UCSD-AML1 (cell line): ENCODE results near the gene NIPBL.
"Not testable (repeated sequence)": the region's sequence is repeated elsewhere in the genome, so short reads cannot be mapped to it uniquely, and the experiment has no call there.

Experiments used
- DNase-seq: peaks from one replicate; lab custom pipeline; 2025; ENCODE audit not compliant: unreplicated experiment; lab: John Stamatoyannopoulos, UW

NIPBL gene

DNA sequence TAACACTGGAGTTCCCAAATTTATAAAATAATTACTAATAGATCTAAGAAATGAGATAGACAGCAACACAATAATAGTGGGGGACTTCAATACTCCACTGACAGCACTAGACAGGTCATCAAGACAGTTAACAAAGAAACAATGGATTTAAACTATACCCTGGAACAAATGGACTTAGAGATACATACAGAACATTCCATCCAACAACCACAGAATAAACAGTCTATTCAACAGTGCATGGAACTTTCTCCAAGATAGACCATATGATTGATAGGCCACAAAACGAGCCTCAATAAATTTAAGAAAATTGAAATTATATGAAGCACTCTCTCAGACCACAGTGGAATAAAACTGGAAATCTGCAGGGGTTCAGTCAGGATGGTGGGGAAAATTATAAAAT is 209.5 kb downstream of the NIPBL start:
- DNase-seq = not testable (repeated sequence)

DNA sequence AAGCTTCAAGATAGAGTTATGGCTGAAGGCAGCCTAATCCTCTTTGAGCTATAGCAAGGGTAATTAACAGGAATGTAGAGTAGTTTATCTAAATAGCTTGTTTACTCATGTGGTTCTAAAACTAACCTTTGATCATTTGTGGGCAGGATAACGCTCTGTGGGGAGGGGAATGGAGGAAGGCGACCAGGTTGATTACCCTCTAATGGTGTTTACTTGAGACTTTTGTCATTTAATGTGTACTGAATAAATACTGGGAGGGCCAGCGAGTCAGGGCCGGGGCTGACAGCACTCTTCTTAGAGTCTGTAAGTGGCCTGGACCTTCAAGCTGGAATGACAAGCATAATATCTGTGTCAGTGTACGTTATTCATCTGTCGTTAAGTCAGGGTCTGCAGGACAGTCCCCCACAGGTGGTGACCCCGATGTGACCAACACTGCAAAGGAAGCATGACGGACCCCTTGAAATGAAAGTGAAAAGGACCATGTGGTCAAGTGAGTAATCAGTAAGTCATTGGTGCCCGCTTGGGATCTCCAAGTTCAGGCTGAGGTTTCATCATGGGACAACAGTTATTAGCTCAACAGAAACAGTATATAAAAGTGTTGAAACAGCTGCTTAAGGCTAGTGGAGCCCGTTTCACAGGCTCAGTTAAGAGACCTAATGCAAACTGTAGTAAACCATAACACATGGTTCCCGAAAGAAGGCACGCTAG is 210.1 kb downstream of the NIPBL start:
- no peak for DNase-seq

DNA sequence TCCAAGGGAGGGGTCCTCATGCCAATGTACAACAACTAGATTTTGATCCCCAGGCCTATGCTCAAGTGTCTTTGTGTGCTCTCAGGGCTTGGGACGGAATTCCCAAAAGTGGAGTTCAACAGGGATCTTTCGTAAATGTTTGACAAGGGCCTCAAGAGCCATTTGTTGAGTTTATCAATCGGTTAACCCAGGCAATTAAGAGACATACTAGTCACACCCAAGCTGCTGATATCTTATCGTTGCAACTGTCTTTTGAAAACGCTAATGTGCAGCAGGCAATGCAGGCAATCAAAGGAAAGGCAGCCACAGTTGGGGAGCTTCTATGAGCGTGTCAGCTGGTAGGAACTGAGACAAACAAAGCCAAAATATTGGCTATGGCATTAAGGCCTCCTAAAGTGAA is 211.4 kb downstream of the NIPBL start:
- no peak for DNase-seq

DNA sequence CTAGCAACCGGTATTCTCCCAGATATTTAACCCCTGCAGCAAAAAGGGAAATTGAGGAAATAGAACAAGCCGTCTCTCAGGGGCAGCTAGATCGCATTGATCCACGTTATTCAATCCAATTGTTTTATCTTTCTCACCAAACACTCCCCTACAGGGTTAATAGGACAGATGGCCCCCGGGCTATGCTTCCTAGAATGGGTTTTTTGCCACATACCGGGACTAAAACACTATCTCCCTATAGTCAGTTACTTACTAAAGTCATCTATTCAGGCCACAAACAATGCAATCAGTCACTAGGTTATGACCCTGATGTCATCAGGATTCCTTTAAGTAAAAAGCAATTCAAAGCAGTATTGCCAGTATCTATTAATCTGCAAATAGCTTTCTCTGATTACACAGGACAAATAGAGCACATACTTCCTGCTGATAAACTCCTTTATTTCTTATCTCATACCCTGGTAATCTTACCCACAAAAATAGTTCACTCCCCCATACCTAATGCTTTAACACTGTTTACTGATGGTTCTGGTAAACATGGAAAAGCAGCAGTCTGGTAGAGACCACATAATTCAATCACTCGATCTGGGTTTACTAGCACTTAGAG is 213.7 kb downstream of the NIPBL start:
- no peak for DNase-seq

DNA sequence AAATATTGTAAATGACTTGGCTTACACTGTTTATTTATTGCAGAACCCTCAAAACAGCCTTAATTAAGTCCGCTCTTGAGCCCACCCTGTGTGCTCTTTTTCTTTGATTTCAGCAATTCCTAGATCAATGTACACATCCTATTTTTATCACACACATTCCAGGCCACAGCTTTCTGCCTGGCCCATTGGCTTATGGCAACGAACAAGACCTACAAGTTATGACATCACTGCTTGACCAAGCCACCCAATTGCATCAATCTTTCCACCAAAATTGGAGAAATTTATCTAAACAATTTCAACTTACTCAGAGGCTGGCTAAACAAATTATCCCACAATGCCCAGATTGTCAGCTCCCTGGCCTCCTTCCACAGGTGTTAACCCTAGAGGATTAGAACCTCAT is 214.2 kb downstream of the NIPBL start:
- no peak for DNase-seq

DNA sequence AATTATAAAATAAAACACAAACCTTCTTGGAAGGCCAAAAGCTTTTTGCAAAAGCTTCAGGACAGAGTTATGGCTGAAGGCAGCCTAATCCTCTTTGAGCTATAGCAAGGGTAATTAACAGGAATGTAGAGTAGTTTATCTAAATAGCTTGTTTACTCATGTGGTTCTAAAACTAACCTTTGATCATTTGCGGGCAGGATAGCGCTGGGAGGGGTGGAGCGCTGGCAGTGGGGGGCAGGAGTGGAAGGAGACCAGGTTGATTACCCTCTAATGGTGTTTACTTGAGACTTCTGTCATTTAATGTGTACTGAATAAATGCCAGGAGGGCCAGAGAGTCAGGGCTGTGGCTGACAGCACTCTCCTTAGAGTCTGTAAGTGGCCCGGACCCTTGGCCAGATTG is 217.2 kb downstream of the NIPBL start:
- DNase-seq = not testable (repeated sequence)

DNA sequence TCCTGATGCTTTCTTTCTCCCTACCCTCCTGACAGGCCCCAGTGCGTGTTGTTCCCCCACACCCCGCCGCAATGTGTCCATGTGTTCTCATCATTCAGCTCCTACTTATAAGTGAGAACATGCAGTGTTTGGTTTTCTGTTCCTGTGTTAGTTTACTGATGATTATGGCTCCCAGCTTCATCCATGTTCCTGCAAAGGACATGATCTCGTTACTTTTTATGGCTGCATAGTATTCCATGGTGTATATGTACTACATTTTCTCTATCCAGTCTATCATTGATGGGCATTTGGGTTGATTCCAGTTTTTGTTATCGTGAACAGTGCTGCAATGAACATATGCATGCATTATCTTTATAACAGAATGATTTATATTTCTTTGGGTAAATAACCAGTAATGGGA is 222.7 kb downstream of the NIPBL start:
- not testable (repeated sequence) for DNase-seq

DNA sequence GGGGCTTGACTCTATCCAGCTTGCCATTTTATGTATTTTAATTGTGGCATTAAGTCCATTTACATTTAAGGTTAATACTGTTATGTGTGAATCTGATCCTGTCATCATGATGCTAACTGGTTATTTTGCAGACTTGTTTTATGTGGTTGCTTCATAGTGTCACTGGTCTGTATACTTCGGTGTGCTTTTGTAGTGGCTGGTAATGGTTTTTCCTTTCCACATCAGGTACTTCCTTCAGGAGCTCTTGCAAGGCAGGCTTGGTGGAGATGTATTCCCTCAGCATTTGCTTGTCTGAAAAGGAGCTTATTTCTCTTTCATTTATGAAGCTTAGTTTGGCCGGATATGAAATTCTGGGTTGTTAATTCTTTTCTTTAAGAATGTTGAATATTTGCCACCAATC is 226.7 kb downstream of the NIPBL start:
- no peak for DNase-seq

DNA sequence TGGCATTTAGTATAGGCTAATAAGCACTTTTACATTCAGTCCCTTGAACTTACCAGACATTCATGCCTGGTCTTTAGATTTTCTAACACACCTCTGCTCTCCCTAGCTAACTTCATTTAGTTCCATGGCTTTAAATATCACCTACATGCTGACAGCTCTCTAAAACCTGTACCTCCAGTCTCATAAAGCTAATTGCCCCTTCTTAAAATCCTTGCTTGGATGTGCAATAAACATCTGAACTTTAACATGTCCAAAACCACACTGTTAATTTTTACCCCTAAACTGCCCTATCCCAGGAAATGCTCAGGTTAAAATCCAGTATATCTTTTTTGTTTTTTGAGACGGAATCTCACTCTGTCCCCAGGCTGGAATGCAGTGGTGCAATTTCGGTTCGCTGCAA is 232.8 kb downstream of the NIPBL start:
- DNase-seq = no peak

DNA sequence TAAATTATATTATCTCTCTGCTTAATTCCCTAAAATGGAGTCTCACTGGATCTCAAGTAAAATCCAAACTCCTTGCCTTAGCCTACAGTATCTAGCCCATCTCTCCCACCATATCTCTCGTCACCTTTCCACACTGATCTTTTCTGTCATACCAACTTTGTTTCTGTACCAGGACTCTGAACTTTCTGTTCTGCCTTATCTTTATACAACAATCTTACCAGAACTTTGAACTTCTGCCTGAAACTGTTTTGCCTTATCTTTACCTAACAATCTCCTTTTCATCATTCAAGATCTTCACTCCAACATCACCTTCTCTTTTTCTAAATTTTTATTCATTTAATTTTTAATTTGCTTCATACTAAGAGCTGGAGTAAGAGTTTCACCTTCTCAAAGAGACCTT is 233.6 kb downstream of the NIPBL start:
- no peak for DNase-seq

DNA sequence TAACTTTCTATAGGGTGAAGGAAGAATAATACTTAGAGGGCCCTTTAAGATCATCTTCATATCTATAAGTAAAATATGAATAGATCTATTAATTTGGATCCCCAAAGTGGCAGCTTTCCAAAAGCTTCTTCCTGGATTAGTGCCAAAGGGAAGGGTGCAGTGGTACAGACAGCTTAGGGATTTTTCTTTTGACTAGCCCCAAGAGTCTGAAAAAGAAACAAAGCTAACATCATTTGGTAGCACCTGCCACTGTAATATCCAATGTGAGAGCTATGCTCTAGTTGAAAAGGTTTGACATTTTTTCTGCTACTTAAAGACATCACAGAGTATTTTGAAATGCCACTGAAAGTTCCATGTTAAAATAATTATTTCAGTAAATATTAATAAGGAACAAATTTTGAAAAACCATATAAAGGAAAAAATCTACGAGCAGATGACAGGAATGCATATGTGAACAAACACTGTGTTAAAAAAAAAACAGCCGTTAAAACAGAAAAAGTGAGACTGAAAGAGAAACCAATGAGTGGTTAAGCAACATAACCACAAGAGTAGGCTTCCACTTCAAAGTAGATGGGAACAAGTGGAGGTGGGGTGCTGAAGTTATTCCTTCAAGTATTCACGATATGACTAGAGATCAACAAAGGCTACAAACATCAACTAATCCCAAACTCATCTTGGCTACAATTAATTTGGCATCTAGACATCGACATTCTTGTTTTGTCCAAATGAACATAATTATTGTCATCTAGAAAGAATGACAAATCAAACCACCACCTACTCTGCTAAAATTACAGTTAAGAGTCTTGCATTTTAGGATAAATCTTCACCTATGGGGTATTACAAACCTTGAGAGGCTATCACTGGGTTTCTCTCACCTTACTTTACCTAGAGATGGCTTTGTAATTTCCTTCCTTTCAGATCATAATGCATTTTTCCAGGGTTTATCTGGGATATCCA is 235.1 kb downstream of the NIPBL start:
- DNase-seq = no peak

DNA sequence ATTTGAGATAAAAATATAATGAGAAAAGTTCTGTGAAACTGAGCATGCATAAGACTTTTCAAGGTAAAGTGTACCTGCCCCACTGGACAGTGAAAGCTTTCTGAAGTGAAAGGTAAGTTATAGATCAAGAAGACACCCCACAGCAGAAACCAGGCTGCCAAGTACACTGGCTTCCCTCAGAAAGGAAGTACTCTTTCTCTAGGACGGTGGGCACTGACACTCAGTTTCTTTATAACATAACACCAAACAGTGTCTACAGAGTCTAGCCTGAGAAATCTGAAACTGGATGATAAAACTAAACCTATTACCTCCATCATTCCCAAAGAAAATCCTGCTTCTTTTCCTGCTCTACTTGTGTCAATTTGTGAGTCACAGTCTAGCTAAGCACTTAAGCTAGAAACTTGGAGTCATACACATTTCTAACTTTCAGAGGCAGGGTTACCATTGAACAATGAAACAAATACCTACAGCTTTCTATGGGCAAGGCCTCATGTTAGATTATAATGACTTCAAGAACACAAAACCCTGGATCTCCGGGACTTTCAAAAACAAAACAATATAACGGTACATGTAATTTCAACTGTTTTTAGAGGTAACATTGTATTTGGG is 235.9 kb downstream of the NIPBL start:
- DNase-seq = no peak
